VCaP (cell line): ENCODE results near the gene OR51A7.

Source experiments
- H3K27ac ChIP-seq: fragments of 450-650 bp; 2 replicates; pipeline ENCODE4 v1.5.1; 2017
- CTCF ChIP-seq: fragments of 450-650 bp; conservative IDR thresholded peaks from 2 replicates; pipeline ENCODE4 v1.5.1; 2017; ENCODE audit warnings: mild to moderate bottlenecking, moderate library complexity

OR51A7 gene

GRCh38 chr11:4919250-4919649 is 15.7 kb downstream of the OR51A7 start, which contains the start of gene OR51G2:
Gene OR51G2 (minus strand): TSS chr11:4919350. CDS start chr11:4915663, 3,687 bp downstream.
- no peak within 1 kb of the TSS for H3K27ac ChIP-seq
- no peak for TF ChIP-seq CTCF

GRCh38 chr11:4921796-4922195 is 18.2 kb downstream of the OR51A7 start:
- no peak overlapping the region for H3K27ac ChIP-seq

GRCh38 chr11:4922304-4922703 is 18.7 kb downstream of the OR51A7 start:
- H3K27ac ChIP-seq, result no peak overlapping the region
- no peak for TF ChIP-seq CTCF

More at GRCh38 chr11:4921796-4922195, 18.2 kb downstream of the OR51A7 start:
- no peak for TF ChIP-seq CTCF

GRCh38 chr11:4924239-4924638 is 20.7 kb downstream of the OR51A7 start, which contains the start of gene OR51G1:
Gene OR51G1 (minus strand): TSS chr11:4924339. CDS start chr11:4924339, 0 bp downstream.
- no peak within 1 kb of the TSS for H3K27ac ChIP-seq
- TF ChIP-seq CTCF, result no peak

GRCh38 chr11:4926608-4927007 is 23.0 kb downstream of the OR51A7 start:
- no peak for TF ChIP-seq CTCF
- no peak overlapping the region for H3K27ac ChIP-seq

GRCh38 chr11:4932751-4933150 is 29.2 kb downstream of the OR51A7 start:
- H3K27ac ChIP-seq, result no peak overlapping the region
- TF ChIP-seq CTCF, result no peak

GRCh38 chr11:4936745-4937144 is 33.2 kb downstream of the OR51A7 start:
- no peak for TF ChIP-seq CTCF
- no peak overlapping the region for H3K27ac ChIP-seq
